SU-DHL-6 (cell line): ENCODE data around the gene MRPL4.

Experiments
- EZH2phosphoT487 ChIP-seq: fragments of 200-600 bp; sonication (generic), shearing (Covaris generic); conservative IDR thresholded peaks from 2 replicates; pipeline ENCODE4 v1.6.1; 2018; ENCODE audit warnings: mild to moderate bottlenecking, antibody characterized with exemption, low read length, moderate library complexity, mixed read lengths
- TF ChIP-seq, protein P1 (sequence below): fragments of 200-600 bp; sonication (generic); IDR thresholded peaks from one replicate; pipeline ENCODE4 v1.5.1; 2017; ENCODE audit warnings: antibody characterized with exemption, mild to moderate bottlenecking, low read length, moderate library complexity; ENCODE audit not compliant: insufficient read depth, poor library complexity, severe bottlenecking

- TF ChIP-seq, protein P1, sequence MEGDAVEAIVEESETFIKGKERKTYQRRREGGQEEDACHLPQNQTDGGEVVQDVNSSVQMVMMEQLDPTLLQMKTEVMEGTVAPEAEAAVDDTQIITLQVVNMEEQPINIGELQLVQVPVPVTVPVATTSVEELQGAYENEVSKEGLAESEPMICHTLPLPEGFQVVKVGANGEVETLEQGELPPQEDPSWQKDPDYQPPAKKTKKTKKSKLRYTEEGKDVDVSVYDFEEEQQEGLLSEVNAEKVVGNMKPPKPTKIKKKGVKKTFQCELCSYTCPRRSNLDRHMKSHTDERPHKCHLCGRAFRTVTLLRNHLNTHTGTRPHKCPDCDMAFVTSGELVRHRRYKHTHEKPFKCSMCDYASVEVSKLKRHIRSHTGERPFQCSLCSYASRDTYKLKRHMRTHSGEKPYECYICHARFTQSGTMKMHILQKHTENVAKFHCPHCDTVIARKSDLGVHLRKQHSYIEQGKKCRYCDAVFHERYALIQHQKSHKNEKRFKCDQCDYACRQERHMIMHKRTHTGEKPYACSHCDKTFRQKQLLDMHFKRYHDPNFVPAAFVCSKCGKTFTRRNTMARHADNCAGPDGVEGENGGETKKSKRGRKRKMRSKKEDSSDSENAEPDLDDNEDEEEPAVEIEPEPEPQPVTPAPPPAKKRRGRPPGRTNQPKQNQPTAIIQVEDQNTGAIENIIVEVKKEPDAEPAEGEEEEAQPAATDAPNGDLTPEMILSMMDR, result no peak
- no peak for TF ChIP-seq EZH2phosphoT487
These were observed 26.0 kb downstream of the MRPL4 start for GRCh38 chr19:10277795-10278589.
